HG02885 (cell line): ENCODE results near the gene LONRF2.
A peak's percentile ranks its signal among the peaks of the same experiment; 100 is the strongest.

Experiments used
- ATAC-seq: cut with Tn5 transposase; IDR thresholded peaks from one replicate; pipeline ENCODE4 v1.9.1; 2021; ENCODE audit warnings: mild to moderate bottlenecking; ENCODE audit not compliant: unreplicated experiment, poor library complexity

LONRF2 gene

DNA sequence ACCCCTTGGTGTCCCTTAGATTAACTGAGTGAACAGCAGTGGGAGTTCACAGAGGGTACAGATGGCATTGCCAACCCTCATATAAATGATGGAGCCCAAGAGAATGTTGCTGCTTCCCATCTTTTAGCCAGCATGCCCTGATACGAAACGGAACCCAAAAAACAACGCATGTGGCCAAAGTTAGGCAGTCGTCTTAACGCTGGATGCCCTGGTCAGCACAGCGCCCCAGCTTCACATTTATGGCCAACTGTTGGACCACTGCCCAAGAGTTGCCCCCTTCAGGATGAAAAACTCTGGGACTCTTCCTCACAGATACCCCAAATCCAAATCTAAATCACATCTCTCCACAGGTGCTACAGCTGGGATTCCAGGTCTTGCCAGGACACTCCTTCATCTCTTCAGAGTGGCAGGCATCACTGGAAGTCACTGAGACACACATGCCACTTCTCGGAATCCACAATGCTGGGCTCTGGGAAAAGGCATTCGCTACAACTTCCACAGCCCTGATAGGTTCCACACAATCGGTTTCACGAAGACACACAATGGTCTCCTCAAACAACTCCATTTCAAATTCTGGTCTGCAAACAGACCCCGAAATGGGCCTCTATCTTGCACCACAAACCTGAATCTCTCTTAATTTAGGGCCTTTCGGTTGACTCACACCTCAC is 44.6 kb downstream of the LONRF2 start:
- no peak for ATAC-seq

DNA sequence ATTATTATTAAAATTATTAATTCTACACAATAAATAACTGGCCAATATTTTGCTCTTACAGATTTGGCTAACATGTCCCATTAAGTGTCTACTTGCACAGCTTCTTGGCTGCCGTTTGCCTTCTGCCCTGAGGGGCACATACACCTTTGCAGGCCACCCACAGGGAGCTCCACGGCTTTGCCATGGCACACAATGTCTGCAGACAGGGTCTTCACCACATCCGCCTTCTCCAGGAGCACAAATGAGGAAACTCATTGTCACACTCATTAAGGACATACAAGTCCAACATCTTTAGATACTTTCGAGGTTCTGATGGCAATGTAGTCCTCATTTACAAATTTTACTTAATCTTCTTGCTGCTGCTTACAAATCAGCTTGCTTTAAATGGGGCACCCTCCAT is 45.6 kb downstream of the LONRF2 start:
- ATAC-seq: no peak

DNA sequence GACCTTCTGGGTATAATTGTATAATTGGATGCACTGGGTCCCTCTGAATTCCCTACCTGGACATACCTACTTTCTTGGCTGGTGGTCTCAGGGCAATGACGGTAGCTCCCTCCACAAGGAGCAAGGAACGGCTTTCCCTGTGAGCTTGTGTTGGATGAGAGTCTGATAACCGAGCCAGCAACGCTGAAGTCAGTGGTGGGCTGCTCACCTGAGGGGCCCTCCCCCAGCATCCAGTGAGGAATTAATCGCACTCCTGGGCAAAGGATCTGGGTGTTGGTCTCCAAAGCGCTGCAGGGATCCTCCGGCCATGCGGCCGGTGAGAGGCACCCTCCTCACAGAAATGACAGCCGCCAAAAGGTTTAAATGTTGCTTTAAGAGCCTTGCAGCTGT is 47.1 kb downstream of the LONRF2 start:
- no peak for ATAC-seq

DNA sequence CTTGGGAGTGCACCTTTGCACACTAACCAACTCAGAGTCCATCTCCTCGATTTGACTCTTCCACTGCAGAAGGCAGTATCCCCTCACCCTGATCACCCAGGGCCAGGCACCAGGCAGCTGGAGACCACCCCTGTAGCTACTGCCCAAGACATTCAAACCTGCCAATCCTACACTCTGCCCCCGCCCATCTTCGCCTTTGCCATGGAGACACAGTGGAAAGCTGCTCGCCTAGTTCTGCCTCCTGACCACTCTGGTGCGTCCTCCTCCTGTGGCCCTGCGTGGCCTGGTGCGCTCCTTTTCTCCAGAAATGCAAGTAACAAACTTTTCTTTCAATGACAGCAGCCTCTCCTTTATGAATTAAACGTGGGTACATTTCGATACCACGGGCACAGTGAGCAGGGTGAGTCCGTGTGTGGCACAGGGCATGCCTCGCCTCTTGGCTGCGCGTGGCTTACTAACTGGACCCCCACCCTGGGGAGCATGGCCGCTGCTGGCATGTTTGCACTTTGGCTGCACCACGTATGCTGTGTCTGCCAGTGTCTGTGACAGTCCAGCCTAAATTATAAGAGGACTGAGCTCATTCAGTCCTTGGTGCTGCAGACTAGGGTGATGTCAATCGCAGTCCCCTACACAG is 47.6 kb downstream of the LONRF2 start:
- no peak for ATAC-seq

DNA sequence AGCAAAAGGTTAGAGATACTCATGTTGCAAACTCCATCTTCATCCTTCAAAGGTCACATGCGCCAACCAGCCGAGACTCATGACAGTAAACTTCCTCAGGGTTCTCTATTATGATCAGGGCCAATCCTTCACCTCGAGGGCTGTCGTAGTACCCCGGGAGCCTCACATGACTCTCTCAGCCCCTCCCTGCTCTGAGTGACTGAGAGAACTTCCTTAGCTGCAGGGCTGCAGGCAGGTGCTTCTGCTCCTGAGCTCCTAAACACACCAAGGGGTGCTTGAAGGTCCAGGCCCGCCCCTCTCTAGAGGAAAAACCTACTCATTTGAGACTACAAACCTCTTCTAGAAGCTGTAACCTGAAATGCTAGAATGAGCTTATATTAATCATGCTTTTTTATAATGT is 48.2 kb downstream of the LONRF2 start:
- peak; percentile 49 for ATAC-seq

DNA sequence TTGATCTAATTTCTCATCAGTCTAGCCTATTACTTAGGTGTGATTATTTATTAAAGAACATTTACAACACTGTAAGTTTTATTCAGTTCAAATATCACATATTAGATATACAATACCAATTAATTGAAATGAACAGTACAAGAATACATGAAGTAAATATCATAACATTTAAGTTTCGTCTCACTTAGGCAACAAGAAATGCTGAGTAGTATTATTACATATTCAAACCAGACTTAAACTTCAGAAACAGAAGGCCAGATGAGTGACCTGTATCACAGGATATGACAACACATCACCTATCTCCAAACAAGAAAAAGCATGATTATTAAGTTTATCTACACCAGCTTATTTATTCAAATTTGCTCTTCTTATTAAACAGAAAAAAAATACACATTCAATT is 48.9 kb downstream of the LONRF2 start:
- ATAC-seq: no peak

DNA sequence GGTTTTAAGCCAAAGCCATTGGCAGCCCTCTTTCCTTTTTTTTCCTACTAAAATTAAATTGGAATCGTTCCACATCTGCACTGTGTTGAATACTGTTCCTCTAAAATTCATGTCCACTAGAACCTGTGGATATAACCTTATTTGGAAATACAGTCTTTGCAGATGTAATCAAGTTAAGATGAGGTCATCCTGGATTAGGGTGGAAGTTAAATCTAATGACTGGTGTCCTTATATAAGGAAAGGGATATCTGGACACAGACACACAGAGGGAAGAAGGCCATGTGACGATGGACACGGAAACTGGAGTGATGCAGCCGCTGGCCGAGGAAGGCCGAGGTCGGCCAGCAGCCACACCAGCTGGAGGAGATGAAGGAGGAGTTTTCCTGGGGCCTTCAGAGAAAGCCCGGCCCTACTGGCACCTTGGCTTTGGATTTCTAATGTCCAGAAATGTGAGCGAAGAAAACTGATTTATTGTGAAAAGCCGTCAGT is 49.4 kb downstream of the LONRF2 start:
- no peak for ATAC-seq

DNA sequence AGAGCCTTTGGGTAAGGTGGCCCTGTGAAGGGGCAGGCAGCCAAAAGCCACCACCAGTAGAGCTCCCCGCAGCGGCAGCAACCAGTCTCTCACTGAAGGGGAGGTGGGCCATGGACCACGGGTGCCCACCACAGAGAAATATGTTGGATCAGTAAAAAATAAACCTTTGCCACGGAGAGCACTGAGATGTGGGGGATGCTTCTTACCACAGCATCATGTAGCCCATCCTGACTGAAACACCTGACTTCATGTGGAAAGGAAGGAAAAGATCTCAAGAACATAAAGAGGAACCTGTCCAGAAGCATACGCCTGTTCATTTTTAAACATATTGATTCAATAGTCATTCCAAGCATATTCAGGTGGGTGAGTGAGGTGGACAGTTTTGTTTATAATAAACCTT is 51.1 kb downstream of the LONRF2 start:
- no peak for ATAC-seq

DNA sequence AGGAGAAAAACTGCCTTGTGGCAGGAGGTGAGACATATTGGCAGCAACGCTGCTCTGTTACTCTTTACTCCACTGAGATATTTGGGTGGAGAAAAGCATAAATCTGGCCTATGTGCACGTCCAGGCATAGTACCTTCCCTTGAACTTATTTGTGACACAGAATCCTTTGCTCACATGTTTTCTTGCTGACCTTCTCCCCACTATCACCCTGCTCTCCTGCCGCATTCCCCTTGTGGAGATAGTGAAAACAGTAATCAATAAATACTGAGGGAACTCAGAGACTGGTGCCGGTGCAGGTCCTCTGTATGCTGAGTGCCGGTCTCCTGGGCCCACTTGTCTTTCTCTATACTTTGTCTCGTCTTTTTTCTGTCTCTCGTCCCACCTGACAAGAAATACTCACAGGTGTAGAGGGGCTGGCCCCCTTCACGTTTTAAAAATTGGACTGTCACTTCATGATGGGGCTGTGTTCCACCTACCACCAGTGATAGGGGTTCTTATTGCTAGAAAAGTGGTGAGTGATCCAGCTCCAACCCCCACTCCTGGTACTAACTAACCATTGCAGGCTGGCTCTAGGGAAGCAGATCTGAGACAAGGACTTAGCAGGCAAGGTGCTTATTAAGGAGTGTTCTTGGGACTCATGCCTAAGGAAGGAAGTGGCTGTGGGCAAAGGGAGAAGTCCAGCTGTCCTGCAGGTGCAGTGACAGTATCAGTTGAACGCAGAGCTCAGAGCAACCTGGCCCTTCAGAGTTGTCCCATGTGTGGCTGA is 51.7 kb downstream of the LONRF2 start:
- no peak for ATAC-seq

DNA sequence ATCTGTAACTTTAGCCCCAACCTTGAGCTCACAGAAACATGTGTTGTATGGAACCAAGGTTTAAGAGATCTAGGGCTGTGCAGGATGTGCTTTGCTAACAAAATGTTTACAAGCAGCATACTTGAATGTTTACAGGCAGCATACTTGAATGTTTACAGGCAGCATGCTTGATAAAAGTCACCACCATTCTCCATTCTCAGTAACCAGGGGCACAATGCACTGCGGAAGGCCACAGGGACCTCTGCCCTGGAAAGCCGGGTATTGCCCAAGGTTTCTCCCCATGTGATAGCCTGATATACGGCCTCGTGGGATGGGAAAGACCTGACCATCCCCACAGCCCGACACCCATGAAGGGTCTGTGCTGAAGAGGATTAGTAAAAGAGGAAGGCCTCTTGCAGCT is 52.4 kb downstream of the LONRF2 start:
- no peak for ATAC-seq

DNA sequence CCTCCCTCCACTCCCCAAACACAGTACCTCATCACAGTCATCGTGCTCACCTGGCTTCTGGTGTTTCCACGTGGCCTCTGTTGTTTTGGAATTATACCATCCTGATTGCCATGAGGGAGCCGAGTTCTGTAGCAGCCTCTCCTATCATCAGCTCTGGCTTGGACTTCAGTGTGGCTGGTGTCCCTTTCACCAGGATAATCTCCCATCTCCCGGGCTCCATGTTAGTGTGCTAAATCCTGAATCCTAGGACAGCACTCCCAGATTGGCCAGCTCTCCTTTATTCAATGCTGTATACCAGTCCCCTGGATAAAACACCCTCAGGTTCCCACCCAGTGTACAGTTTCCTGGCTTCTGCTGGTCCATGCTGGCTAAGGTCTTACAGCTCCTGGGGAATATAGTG is 53.3 kb downstream of the LONRF2 start:
- ATAC-seq: no peak

DNA sequence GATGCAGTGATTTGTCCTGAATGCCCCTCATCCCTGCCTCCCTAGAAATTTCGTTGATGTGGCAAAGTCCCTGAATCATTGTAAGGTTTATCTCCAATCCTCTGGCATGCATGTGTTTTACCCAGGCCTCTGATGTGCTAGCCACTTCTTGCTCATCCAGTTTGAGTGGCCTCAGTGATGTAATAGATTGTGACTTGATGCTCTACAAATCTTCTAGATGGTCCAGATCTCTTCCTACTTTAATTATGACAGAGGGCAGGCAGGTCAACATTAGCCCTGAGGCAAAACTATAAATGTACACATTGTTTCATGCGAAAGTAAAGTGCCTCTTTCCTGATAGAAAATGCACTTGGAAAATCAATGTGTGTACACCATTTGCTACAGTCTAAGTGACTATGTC is 54.5 kb downstream of the LONRF2 start:
- no peak for ATAC-seq

DNA sequence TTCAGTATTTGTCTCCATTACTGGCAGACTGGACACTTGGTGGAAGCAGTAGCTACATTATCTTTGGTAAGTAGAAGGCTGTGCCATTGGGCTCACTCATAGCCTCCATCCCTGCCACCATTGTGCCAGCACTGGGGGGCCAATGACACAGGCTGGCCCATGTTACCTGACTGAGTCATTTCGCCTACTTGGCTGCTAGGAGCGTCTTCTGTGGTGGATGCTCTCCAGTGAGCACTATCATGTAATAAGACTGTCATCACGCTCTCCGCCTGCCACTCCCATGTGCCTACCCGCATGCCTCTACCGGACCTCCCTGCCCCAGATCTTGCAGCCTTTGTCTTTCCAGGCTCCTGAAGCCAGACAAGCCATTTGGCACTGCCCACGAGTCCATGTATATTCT is 56.2 kb downstream of the LONRF2 start:
- no peak for ATAC-seq

DNA sequence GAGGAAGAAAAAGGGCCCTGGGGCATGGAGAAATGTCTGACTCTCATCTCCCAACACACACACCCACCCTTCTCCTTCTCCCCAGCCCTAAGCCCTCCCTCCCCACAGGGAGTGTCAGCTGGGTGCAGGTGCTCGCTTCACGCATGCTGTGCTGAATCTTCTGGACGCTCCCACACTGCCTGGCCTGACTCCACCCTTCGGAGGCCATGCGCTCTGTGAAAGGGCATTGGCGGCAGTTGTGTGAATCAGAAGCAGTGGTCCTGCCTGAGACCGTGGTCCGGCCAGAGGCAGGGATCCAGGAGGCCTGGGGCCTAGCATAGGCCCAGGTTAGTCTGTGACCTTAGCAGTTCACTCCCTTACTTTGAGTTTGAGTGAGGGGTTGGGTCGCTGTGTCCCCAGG is 57.1 kb downstream of the LONRF2 start:
- ATAC-seq: no peak

DNA sequence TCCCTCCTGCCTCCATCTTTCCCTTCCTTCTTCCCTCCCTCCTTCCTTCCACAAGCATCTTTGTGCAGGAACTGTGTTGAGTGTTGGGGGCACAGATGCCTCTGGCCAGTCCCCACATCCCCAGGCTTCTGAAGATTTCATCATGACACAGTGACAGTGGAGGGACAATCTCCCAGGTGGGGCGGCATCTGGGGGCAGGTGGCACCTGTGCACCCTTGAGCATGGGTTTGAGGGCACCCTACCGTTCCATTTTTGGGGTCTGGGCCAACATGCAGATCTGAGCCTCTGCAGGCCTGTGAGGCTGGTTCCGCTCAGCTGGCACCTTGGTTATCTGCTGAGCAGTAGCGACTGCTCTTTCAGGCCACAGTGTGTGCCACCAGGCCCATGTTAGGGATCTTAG is 57.6 kb downstream of the LONRF2 start:
- ATAC-seq: no peak

DNA sequence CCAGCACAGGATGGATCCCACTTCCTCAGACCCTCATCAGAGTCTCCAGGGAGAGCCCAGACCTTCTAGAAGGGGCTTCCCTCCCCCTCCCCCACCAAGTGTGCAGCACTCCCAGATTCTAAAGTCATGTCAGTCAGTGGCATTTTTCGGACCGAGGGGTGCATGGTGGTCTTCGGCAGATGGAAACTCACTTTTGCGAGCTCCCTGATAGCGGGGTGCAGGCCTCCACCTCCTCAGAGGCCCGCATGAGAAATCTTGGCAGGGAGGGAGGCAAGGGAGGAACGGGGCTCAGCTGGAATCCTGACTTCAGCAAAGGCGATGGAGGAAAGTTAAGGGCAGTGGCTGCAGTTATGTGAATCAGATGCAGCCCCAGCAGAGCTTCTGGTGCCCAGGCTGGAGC is 58.2 kb downstream of the LONRF2 start:
- ATAC-seq: no peak

DNA sequence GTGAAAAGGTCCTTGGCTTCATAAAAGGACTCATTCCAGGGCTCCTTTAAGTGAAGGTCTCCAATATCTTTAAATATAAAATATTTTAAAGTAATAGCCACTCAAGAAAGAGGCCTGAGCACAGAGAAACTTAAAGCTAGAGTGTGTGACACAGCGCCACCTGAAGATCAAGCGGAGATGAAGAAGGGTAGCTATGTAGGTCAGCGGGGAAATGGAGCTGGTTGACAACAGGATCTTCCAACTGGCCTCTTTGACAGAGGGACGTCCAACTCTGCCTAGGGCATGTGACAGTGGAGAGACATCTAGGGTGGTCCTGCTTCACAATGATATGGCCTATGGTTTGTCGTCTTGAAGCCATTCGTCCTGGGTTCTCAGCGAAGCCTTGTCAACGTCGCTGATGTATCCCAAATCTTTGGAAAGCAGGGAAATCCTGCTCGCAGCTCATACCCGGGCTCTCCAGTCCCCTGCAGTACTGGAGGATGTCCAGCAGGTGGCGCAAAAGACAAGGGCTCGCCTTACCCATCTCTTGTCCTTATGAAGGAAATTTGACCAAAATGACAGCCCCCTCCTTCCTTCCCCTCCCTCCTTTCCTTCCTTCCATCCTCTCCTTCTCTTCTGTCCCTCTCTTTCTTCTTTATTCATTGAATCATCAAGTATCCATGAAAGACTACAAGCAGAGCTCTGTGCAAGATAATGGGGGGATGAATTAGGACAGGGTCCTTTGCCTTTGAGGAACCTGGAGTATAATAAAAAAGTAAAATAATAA is 59.6 kb downstream of the LONRF2 start:
- peak; percentile 50 for ATAC-seq

DNA sequence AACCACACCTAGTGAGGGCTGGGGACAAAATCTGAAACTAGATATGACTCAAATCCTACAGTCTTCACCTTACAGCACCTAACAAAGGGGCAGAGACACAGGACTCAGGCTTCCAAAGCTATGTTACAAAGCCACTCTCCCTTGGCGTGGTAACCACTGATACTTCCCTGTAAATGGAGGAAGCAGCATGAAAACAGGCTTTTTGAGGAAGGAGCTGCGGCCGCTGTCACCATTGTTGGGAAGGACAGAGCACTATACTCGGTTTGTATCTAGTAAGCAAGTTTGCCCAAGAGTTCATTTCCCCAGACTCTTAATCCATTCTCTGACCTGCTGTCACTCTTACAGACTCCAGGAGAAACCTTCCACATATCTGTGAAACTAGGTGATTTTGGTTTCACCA is 60.3 kb downstream of the LONRF2 start:
- no peak for ATAC-seq

DNA sequence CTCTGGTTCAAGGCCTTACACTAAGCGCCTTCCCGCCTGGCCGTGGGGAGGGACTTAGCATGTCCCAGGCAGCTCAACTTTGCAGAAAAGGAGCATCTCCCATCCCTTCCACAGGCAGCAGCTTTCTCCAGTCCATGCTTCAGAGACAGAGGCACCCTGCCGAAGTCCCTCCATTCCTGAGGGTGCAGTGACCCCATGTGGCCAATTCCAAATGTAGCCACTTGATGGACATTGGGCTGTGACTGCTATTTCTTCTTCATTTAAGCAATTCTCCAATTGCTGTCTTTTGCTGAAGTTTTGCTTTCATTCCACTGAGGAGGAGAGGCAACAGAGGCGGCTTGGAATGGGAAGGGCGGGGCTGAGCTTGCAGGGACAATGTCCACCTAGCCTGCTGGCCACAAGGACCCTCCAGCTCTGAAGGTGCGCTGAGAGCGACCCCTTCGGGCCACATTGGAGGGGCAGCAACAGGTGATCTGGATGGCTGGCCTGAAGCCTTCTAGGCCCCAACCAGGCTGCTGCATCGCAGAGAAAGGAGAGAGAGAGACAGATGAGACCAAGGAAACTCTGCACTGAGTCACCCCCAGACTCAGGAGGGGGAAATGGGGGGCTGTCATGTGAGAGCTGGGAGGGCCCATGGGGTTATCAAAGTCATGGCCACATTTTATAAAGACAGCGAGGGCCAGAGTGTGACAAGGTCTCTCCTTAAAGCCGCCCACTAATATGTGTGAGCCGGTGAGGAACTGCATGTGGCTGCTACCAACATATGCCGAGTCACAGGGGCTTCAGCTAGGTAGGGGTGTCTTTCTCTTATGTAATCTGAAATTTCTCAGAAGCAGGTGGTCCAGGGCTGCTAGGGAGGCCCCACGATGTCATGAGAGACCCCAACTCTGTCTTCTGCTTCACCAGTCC is 61.3 kb downstream of the LONRF2 start:
- no peak for ATAC-seq

DNA sequence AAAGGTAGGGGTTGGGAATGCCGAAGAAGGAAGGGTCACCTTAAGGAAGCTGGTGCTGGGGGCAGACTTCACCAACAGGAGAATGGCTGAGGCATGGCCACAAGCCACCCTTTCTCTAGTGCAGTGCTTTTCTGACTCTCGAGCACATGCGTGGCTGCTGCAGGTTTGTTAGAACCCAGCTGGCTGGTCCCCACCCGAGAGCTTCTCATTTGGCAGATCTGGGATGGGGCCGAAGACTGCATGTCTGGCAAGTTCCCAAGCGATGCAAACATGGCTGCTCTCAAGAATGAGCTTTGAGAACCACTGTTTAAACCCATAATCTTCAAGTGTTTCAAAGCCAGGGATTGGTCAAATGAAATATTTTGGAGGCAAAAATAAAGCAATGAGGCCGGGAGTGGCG is 63.2 kb downstream of the LONRF2 start:
- no peak for ATAC-seq
